HCT116 (cell line): ENCODE results near the gene ASB15.

Experiments
- CTCF ChIP-seq, 3 experiments: fragments of 200-600 bp in 1 of 3; sonication (generic) in 1 of 3; IDR thresholded peaks in 2 of 3; conservative IDR thresholded peaks in 1 of 3; 2 replicates each; pipeline ENCODE4 v1.5.1; 2012 to 2017; ENCODE audit warnings: low read depth in 2 of 3, low read length in 2 of 3, antibody characterized with exemption in 1 of 3, borderline replicate concordance in 1 of 3, control low read depth in 1 of 3, mild to moderate bottlenecking in 1 of 3, mixed read lengths in 1 of 3, mixed run types in 1 of 3, moderate library complexity in 1 of 3; ENCODE audit not compliant: insufficient read depth in 1 of 3
- EZH2 ChIP-seq: fragments of 200-600 bp; sonication (generic); IDR thresholded peaks from 2 replicates; pipeline ENCODE4 v1.6.1; 2017; ENCODE audit warnings: antibody characterized with exemption, mixed run types
- EZH2phosphoT487 ChIP-seq: fragments of 200-600 bp; IDR thresholded peaks from 2 replicates; pipeline ENCODE4 v1.6.1; 2018; ENCODE audit warnings: antibody characterized with exemption, borderline replicate concordance
- JUND ChIP-seq: IDR thresholded peaks from 2 replicates; pipeline ENCODE4 v1.6.1; 2012
- MAX ChIP-seq: IDR thresholded peaks from 2 replicates; pipeline ENCODE4 v1.6.1; 2012
- POLR2AphosphoS5 ChIP-seq: IDR thresholded peaks from 2 replicates; pipeline ENCODE4 v1.6.1; 2011; ENCODE audit warnings: mild to moderate bottlenecking, low read depth, low read length, moderate library complexity
- RAD21 ChIP-seq: IDR thresholded peaks from 2 replicates; pipeline ENCODE4 v1.6.1; 2012; ENCODE audit warnings: low read depth, mild to moderate bottlenecking
- SIN3A ChIP-seq: IDR thresholded peaks from 2 replicates; pipeline ENCODE4 v1.6.1; 2012; ENCODE audit warnings: low read depth
- TCF7L2 ChIP-seq: IDR thresholded peaks from 2 replicates; pipeline ENCODE4 v1.7.0; 2011; ENCODE audit warnings: borderline replicate concordance, inconsistent platforms; ENCODE audit not compliant: insufficient read depth, insufficient read length; ENCODE audit errors: extremely low read depth
- ZBTB33 ChIP-seq: IDR thresholded peaks from 2 replicates; pipeline ENCODE4 v1.6.1; 2011; ENCODE audit warnings: mild to moderate bottlenecking, low read length, moderate library complexity; ENCODE audit not compliant: insufficient replicate concordance; ENCODE audit errors: extremely low read depth
- ZFX ChIP-seq: fragments of 450-650 bp; IDR thresholded peaks from 2 replicates; pipeline ENCODE4 v1.6.1; 2017

- TF ChIP-seq EZH2 = no peak
- no peak for TF ChIP-seq ZFX
- TF ChIP-seq CTCF (IDR thresholded peaks at IDR 0.05 in 2 of 3, conservative IDR thresholded peaks at IDR 0.05 in 1 of 3; ENCODE audit: borderline replicate concordance in 1 of 3, insufficient read depth in 1 of 3, low read depth in 2 of 3, low read length in 2 of 3) = peak; percentile 44 to 62 (median 45); a peak in 5 of 6 replicates
- no peak for TF ChIP-seq POLR2AphosphoS5
- TF ChIP-seq SIN3A = no peak
- peak; percentile 69 for TF ChIP-seq RAD21
- TF ChIP-seq JUND = no peak
- no peak for TF ChIP-seq TCF7L2
- no peak for TF ChIP-seq EZH2phosphoT487
- TF ChIP-seq MAX = no peak
- TF ChIP-seq ZBTB33 = no peak
Observed at GRCh38 chr7:123682690-123683089, 81.1 kb downstream of the ASB15 start.
